GM21737 (cell line): ENCODE measurements around the gene TMEM33.

Experiments
- ATAC-seq: cut with Tn5 transposase; IDR thresholded peaks from one replicate; pipeline ENCODE4 v1.9.1; 2021; ENCODE audit warnings: mild to moderate bottlenecking, moderate library complexity; ENCODE audit not compliant: unreplicated experiment

Gene TMEM33

GRCh38 chr4:41939016-41939626 is 3.9 kb downstream of the TMEM33 start:
- ATAC-seq, result no peak

DNA sequence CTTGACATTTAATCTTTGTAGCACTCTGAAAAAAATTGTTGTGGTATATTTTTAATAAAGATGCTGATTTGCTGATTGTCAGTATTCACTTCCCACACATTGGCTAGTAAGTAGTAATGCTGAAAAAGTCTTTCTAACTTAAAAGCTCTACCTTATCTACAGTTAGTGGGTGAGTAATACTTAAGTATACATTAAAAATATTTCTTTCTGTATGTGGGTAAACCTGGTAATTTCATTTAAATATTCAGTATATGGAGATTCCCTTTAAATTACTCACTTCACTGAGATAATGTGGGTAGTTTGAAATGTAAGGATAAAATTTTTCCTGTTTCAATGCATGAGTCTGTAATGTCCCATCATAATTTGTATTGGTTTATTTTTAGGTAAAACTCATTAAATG is 5.6 kb downstream of the TMEM33 start:
- ATAC-seq, result no peak

DNA sequence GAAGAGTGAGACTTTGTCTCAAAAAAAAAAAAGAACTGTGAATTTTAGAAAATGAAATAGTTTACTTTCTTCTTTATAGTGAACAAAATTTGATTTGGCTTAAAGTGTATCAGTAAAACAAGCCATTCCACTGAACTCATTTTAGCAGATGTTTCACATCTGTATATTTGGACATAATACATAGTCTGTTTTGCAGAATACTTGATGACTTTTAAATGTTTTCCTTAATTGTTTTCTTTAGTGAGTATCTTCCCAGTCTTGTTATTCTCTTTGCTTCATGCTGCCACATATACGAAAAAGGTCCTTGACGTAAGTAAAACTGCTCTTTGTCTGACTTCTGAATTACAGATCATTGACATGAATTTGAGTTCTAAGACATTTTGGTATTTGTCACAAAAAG is 8.3 kb downstream of the TMEM33 start:
- no peak for ATAC-seq

GRCh38 chr4:41944089-41944488 is 8.9 kb downstream of the TMEM33 start:
- ATAC-seq, result no peak

DNA sequence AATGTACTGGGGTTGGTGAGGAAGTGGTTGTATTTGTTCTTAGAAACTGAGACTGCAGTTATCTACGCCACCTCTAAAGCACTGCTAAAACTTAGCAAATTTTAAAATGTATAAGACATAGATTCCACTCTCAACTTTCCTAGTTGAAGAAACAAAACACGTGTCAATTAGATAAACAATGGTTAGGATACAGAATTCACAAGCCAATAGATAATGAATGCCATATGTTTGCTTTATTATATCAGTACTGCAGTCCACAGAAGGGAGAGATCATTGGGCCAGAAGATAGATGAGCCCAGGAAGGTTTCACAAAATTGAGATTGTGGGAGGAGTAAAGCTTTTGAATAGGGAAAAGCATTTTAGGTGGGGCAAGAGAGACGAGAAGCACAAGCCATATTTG is 14.3 kb downstream of the TMEM33 start:
- ATAC-seq, result no peak

- no peak for ATAC-seq
Measured at GRCh38 chr4:41957634-41958033, 22.4 kb downstream of the TMEM33 start.

GRCh38 chr4:41963105-41963504 is 27.9 kb downstream of the TMEM33 start:
- ATAC-seq, result no peak

DNA sequence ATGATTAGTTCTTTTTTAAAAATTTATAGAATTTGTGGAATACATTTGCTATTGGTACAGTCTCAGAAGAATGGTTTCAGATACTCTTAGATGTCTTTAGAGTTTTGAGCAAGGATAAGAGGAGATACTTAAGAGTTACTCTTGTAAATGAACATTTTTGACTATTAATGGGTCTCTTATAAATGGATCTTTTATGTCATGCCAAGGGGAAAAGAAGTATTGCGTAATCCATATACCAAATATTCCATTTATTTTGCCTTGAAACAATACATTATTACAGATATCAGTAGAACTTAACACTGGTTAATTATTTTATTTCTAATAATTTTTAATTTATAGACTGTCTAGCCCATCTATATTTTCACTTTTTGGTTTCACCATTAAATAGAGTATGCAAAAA is 29.2 kb downstream of the TMEM33 start:
- no peak for ATAC-seq

DNA sequence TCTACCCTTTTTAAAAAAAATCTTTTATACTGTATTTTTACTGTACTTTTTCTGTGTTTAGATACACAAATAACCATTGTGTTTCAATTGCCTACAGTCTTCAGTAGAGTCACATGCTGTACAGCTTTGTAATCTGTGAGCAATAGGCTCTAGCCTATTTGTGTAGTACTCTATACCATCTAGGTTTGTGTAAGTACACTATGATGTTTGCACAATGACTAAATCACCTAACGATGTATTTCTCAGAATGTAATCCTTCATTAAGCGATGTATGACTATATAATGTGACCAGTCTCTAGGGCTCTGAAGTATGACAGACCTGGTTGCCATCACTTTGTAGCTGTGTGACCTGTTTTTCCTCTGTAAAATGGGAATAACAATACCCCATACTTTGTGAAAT is 32.2 kb downstream of the TMEM33 start:
- ATAC-seq, result no peak

- no peak for ATAC-seq
Measured at GRCh38 chr4:41969671-41970070, 34.4 kb downstream of the TMEM33 start.

DNA sequence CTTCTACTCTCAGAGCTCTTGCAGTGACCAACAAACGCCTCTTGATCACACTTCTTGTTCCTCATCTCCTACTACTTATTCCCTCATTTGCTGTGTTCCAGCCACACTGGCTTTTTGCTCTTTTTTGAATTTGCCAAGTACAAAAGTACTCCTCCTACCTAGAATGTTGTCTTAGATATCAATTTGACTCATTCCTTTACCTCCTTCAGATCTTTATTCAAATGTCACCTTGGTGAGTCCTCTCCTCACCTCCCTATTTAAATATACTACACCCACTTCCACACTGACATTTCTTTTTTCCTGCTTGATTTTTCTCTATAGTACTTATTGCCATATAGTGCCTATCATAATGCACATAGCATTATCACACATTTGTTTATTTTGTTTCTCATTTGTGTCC is 40.1 kb downstream of the TMEM33 start:
- no peak for ATAC-seq

DNA sequence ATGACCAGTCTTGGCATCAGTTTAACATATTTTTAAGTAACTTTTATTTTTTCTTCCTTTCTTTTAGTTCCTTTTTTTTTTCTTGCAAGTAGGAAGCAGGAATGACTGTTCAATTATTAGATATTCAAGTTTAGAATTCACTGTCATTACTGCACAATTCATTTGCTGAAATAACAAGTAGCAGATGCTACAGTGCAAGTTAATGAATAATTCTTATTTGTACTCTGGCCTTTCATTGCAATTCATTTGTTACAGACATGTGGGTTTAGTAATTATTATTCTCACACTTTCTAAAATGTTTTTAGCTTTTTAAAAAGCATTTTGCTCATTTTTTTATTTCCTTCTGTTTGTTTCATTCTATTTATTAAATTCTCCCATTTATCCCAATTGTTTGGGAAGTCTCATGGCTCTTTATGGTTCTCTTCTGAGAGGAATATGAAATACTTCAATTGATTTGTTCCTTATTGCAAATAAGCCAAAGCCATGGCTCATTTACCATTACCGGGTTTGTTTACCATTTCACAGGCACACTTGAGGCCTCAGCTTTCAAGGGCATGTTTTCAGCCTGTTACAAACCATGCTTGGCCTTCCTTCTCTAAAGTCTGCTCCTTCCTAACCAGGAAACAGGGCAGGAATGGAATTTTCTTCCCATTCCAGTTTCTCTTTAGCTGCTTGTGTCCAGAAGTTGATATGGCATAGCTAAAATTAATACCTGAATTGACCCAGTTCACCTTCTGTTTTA is 41.7 kb downstream of the TMEM33 start:
- ATAC-seq, result no peak

GRCh38 chr4:41977709-41978108 is 42.5 kb downstream of the TMEM33 start:
- no peak for ATAC-seq

GRCh38 chr4:41981456-41981855 is 46.2 kb downstream of the TMEM33 start, which contains the start of gene DCAF4L1:
Gene DCAF4L1 (plus strand): TSS chr4:41981756. CDS start chr4:41981793, 37 bp downstream.
- no peak for ATAC-seq

GRCh38 chr4:41982716-41983115 is 47.5 kb downstream of the TMEM33 start:
- no peak for ATAC-seq

- ATAC-seq, result no peak
Measured at GRCh38 chr4:41985151-41985550, 49.9 kb downstream of the TMEM33 start.

DNA sequence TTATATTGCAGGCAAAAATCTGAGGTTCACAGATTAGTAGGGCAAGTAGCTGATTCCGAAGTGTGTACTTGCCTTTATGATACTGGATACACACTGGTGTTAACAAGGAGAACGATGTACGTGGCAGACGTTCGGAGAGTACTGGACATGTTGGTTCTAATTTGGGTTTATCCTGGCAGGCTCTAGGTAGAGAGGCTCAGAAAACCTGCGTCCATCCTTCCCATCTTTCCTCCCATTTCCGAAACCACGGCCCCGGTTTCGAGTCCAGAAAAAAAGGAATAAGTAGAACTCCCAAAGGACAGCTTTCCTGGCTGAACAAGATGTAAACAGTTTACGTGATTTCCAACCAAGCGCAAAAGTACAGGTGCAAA is 54.8 kb downstream of the TMEM33 start:
- ATAC-seq, result peak; percentile 15

GRCh38 chr4:41990365-41991111 is 55.3 kb downstream of the TMEM33 start, which contains the start of gene SLC30A9:
Gene SLC30A9 (plus strand): TSS chr4:41990530. CDS start chr4:41990652, 122 bp downstream.
- peak; percentile 99 for ATAC-seq

GRCh38 chr4:41991916-41992767 is 56.9 kb downstream of the TMEM33 start:
- no peak for ATAC-seq

- ATAC-seq, result no peak
Measured at GRCh38 chr4:41992967-41993857, 58.0 kb downstream of the TMEM33 start.
